GM23338 (cell line): Measurements from ENCODE around the gene PSMD12. TPM values are rescaled to one million over a fixed set of nuclear protein-coding genes. Genes with fewer than 3 reads are reported as not detected.

Experiments
- ATAC-seq: fragments of 200-7000 bp; cut with Tn5 transposase; 3 replicates; pipeline ENCODE4 v1.9.1; 2020
- DNase-seq: peaks from one replicate; pipeline ENCODE4 v3.0.0-alpha.2; 2015; ENCODE audit warnings: low spot score
- H2AFZ ChIP-seq: fragments of 200-600 bp; sonication (generic); 2 replicates; pipeline ENCODE4 v1.8.0; 2016; ENCODE audit warnings: antibody characterized with exemption, mild to moderate bottlenecking, moderate library complexity
- H3F3A ChIP-seq: fragments of 200-600 bp; sonication (generic); replicated peaks from 2 replicates; pipeline ENCODE4 v1.8.0; 2017; ENCODE audit warnings: antibody characterized with exemption, mixed run types, low read depth
- H3K27ac ChIP-seq: fragments of 200-600 bp; sonication (generic); 2 replicates; pipeline ENCODE4 v1.6.1; 2016; ENCODE audit warnings: low read depth
- H3K27me3 ChIP-seq: fragments of 200-600 bp; sonication (generic); 2 replicates; pipeline ENCODE4 v1.8.0; 2016; ENCODE audit warnings: mild to moderate bottlenecking, mixed run types, moderate library complexity; ENCODE audit not compliant: insufficient read depth
- H3K36me3 ChIP-seq: fragments of 200-600 bp; sonication (generic); 2 replicates; pipeline ENCODE4 v1.8.0; 2016; ENCODE audit warnings: mild to moderate bottlenecking; ENCODE audit not compliant: insufficient read depth
- H3K4me1 ChIP-seq: fragments of 200-600 bp; sonication (generic); 2 replicates; pipeline ENCODE4 v1.8.0; 2016; ENCODE audit warnings: mild to moderate bottlenecking, moderate library complexity; ENCODE audit not compliant: insufficient read depth
- H3K4me2 ChIP-seq: fragments of 200-600 bp; sonication (generic); 2 replicates; pipeline ENCODE4 v1.7.1; 2017; ENCODE audit warnings: mixed run types
- H3K4me3 ChIP-seq: fragments of 200-600 bp; sonication (generic); 2 replicates; pipeline ENCODE4 v1.6.1; 2016; ENCODE audit warnings: mixed run types
- H3K79me2 ChIP-seq: fragments of 200-600 bp; sonication (generic); replicated peaks from 2 replicates; pipeline ENCODE4 v1.8.0; 2017; ENCODE audit warnings: mild to moderate bottlenecking; ENCODE audit not compliant: insufficient read depth
- H3K9me2 ChIP-seq: fragments of 200-600 bp; sonication (generic); 2 replicates; pipeline ENCODE4 v1.8.0; 2017; ENCODE audit not compliant: insufficient read depth
- H4K20me1 ChIP-seq: fragments of 200-600 bp; sonication (generic); replicated peaks from 2 replicates; pipeline ENCODE4 v1.8.0; 2017; ENCODE audit warnings: mild to moderate bottlenecking; ENCODE audit not compliant: insufficient read depth
- H3K27ac Mint-ChIP-seq: 2 replicates; pipeline ENCODE4 v1.8.0; 2020; ENCODE audit warnings: inconsistent platforms, mild to moderate bottlenecking, moderate library complexity, mixed read lengths
- H3K27me3 Mint-ChIP-seq: 3 replicates; pipeline ENCODE4 v1.8.0; 2022; ENCODE audit warnings: low read depth, mild to moderate bottlenecking, moderate library complexity, mixed read lengths, inconsistent platforms; ENCODE audit not compliant: insufficient read depth, poor library complexity
- H3K36me3 Mint-ChIP-seq: 3 replicates; pipeline ENCODE4 v1.8.0; 2021; ENCODE audit warnings: low read depth, mild to moderate bottlenecking, inconsistent platforms, moderate library complexity, mixed read lengths
- H3K4me1 Mint-ChIP-seq: 3 replicates; pipeline ENCODE4 v1.8.0; 2020; ENCODE audit warnings: mild to moderate bottlenecking, inconsistent platforms, mixed read lengths
- H3K4me3 Mint-ChIP-seq: 3 replicates; pipeline ENCODE4 v1.8.0; 2021; ENCODE audit warnings: moderate library complexity, mild to moderate bottlenecking, inconsistent platforms, mixed read lengths
- H3K9me3 Mint-ChIP-seq: 3 replicates; pipeline ENCODE4 v1.8.0; 2020; ENCODE audit warnings: moderate library complexity, mild to moderate bottlenecking, inconsistent platforms, mixed read lengths
- CREB1 ChIP-seq: fragments of 250-450 bp; sonication (Bioruptor Pico); IDR thresholded peaks from 2 replicates; pipeline ENCODE4 v1.5.0; 2020; ENCODE audit warnings: low read depth, mild to moderate bottlenecking, moderate library complexity
- CTCF ChIP-seq, 2 experiments: fragments of 200-600 bp in 1 of 2; sonication (generic) in 1 of 2; conservative IDR thresholded peaks; 2 replicates each; pipeline versions ENCODE4 v1.5.1 to v1.6.1; 2016 to 2017; ENCODE audit warnings: antibody characterized with exemption in 2 of 2, low read depth in 2 of 2, mild to moderate bottlenecking in 2 of 2, moderate library complexity in 1 of 2
- EZH2 ChIP-seq: fragments of 200-600 bp; sonication (generic); IDR thresholded peaks from one replicate; pipeline ENCODE4 v1.8.0; 2017; ENCODE audit warnings: antibody characterized with exemption, mild to moderate bottlenecking, low read depth; ENCODE audit not compliant: unreplicated experiment
- EZH2phosphoT487 ChIP-seq: fragments of 200-600 bp; sonication (generic); IDR thresholded peaks from one replicate; pipeline ENCODE4 v1.8.1; 2018; ENCODE audit warnings: antibody characterized with exemption; ENCODE audit not compliant: unreplicated experiment
- JUNB ChIP-seq: IDR thresholded peaks from one replicate; pipeline ENCODE4 v1.6.1; 2016; ENCODE audit warnings: antibody characterized with exemption; ENCODE audit not compliant: unreplicated experiment
- NANOG ChIP-seq: IDR thresholded peaks from 2 replicates; pipeline ENCODE4 v1.6.1; 2016; ENCODE audit warnings: antibody characterized with exemption, borderline replicate concordance
- POLR2AphosphoS5 ChIP-seq: IDR thresholded peaks from 2 replicates; pipeline ENCODE4 v1.6.1; 2016; ENCODE audit warnings: antibody characterized with exemption, low read depth
- REST ChIP-seq: IDR thresholded peaks from one replicate; pipeline ENCODE4 v1.6.1; 2018; ENCODE audit warnings: antibody characterized with exemption; ENCODE audit not compliant: unreplicated experiment
- STAT1 ChIP-seq: IDR thresholded peaks from one replicate; pipeline ENCODE4 v1.6.1; 2016; ENCODE audit warnings: antibody characterized with exemption; ENCODE audit not compliant: unreplicated experiment
- ZNF114 ChIP-seq: fragments of 250-450 bp; sonication (Bioruptor Pico); IDR thresholded peaks from 2 replicates; pipeline ENCODE4 v1.5.0; 2020; ENCODE audit warnings: mild to moderate bottlenecking, moderate library complexity
- ZNF331 ChIP-seq: fragments of 250-450 bp; sonication (Bioruptor Pico); IDR thresholded peaks from 2 replicates; pipeline ENCODE4 v1.5.0; 2020; ENCODE audit warnings: low read depth, mild to moderate bottlenecking, moderate library complexity
- polyA plus RNA-seq: library from polyadenylated mRNA; unstranded; fragments of >200 nt; fragmentation: Nextera tagmentation; extraction: Ambion mirVana; gene quantifications from 2 replicates; pipeline ENCODE4 v1.2.1, GENCODE V29; 2016
- total RNA-seq: library from RNA; depleted of rRNA; stranded (reverse); fragments of >200 nt; shearing (Covaris generic); gene quantifications from 2 replicates; pipeline ENCODE4 v1.2.3, GENCODE V29; 2014
- TF ChIP-seq, protein P1 (sequence below): IDR thresholded peaks from 2 replicates; pipeline ENCODE4 v1.6.1; 2016; ENCODE audit warnings: antibody characterized with exemption
- TF ChIP-seq, protein P2 (sequence below): fragments of 250-450 bp; sonication (Bioruptor Pico); IDR thresholded peaks from 2 replicates; pipeline ENCODE4 v1.5.0; 2020; ENCODE audit warnings: mild to moderate bottlenecking, moderate library complexity

PSMD12 gene
- total and polyA plus RNA-seq, 2 experiments from 2014 or later = 73.7 to 146 TPM

DNA sequence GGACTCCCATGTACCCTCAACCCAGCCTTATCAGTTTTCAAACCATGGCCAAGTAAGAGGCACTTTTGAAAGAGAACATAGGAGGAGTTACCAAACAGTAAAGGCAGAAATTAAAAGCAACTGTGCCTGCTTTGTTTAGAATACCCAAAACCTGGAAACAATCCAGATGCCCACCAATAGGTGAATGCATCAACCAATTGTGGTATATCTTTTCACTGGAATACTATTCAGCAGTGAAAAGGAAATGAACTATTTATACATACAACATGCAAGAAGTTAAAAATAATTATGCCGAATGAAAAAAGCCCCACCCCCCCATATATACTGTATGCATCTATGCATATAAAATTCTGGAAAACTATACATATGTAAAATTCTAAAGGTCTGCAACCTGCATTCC lies 47.8 kb upstream of the PSMD12 start:
- no peak for TF ChIP-seq CTCF (conservative IDR thresholded peaks at IDR 0.05; ENCODE audit: low read depth in 2 of 2)
- TF ChIP-seq EZH2phosphoT487 = no peak
- TF ChIP-seq CREB1 (CRISPR knock-in tag) = no peak
- TF ChIP-seq REST = no peak
- no peak for TF ChIP-seq NANOG
- TF ChIP-seq, protein P1, sequence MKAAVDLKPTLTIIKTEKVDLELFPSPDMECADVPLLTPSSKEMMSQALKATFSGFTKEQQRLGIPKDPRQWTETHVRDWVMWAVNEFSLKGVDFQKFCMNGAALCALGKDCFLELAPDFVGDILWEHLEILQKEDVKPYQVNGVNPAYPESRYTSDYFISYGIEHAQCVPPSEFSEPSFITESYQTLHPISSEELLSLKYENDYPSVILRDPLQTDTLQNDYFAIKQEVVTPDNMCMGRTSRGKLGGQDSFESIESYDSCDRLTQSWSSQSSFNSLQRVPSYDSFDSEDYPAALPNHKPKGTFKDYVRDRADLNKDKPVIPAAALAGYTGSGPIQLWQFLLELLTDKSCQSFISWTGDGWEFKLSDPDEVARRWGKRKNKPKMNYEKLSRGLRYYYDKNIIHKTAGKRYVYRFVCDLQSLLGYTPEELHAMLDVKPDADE = no peak
- no peak for TF ChIP-seq ZNF114 (CRISPR knock-in tag)
- TF ChIP-seq JUNB = no peak
- no peak for TF ChIP-seq STAT1
- no peak for TF ChIP-seq POLR2AphosphoS5
- TF ChIP-seq EZH2 = no peak
- TF ChIP-seq, protein P2, sequence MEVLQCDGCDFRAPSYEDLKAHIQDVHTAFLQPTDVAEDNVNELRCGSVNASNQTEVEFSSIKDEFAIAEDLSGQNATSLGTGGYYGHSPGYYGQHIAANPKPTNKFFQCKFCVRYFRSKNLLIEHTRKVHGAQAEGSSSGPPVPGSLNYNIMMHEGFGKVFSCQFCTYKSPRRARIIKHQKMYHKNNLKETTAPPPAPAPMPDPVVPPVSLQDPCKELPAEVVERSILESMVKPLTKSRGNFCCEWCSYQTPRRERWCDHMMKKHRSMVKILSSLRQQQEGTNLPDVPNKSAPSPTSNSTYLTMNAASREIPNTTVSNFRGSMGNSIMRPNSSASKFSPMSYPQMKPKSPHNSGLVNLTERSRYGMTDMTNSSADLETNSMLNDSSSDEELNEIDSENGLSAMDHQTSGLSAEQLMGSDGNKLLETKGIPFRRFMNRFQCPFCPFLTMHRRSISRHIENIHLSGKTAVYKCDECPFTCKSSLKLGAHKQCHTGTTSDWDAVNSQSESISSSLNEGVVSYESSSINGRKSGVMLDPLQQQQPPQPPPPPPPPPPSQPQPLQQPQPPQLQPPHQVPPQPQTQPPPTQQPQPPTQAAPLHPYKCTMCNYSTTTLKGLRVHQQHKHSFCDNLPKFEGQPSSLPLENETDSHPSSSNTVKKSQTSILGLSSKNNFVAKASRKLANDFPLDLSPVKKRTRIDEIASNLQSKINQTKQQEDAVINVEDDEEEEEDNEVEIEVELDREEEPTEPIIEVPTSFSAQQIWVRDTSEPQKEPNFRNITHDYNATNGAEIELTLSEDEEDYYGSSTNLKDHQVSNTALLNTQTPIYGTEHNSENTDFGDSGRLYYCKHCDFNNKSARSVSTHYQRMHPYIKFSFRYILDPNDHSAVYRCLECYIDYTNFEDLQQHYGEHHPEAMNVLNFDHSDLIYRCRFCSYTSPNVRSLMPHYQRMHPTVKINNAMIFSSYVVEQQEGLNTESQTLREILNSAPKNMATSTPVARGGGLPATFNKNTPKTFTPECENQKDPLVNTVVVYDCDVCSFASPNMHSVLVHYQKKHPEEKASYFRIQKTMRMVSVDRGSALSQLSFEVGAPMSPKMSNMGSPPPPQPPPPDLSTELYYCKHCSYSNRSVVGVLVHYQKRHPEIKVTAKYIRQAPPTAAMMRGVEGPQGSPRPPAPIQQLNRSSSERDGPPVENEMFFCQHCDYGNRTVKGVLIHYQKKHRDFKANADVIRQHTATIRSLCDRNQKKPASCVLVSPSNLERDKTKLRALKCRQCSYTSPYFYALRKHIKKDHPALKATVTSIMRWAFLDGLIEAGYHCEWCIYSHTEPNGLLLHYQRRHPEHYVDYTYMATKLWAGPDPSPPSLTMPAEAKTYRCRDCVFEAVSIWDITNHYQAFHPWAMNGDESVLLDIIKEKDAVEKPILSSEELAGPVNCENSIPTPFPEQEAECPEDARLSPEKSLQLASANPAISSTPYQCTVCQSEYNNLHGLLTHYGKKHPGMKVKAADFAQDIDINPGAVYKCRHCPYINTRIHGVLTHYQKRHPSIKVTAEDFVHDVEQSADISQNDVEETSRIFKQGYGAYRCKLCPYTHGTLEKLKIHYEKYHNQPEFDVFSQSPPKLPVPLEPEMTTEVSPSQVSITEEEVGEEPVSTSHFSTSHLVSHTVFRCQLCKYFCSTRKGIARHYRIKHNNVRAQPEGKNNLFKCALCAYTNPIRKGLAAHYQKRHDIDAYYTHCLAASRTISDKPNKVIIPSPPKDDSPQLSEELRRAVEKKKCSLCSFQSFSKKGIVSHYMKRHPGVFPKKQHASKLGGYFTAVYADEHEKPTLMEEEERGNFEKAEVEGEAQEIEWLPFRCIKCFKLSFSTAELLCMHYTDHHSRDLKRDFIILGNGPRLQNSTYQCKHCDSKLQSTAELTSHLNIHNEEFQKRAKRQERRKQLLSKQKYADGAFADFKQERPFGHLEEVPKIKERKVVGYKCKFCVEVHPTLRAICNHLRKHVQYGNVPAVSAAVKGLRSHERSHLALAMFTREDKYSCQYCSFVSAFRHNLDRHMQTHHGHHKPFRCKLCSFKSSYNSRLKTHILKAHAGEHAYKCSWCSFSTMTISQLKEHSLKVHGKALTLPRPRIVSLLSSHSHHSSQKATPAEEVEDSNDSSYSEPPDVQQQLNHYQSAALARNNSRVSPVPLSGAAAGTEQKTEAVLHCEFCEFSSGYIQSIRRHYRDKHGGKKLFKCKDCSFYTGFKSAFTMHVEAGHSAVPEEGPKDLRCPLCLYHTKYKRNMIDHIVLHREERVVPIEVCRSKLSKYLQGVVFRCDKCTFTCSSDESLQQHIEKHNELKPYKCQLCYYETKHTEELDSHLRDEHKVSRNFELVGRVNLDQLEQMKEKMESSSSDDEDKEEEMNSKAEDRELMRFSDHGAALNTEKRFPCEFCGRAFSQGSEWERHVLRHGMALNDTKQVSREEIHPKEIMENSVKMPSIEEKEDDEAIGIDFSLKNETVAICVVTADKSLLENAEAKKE (CRISPR knock-in tag) = no peak
- no peak for TF ChIP-seq ZNF331 (CRISPR knock-in tag)
- Histone ChIP-seq H3K9me2 (peaks cover 5% of the 10 kb centered on the region; the same call in 1 of the 2 replicates), H3K27ac (no peak overlapping the region), H4K20me1 (peaks cover 34% of the 10 kb centered on the region), H3K4me3 (no peak overlapping the region), H3K4me1 (peaks cover 3% of the 10 kb centered on the region; the same call in 1 of the 2 replicates), H3F3A (no peaks in the 10 kb centered on the region), H3K36me3 (peaks cover 6% of the 10 kb centered on the region), H3K27me3 (no peaks in the 10 kb centered on the region), H2AFZ (no peak overlapping the region), H3K4me2 (no peak overlapping the region), H3K79me2 (peaks cover 97% of the 10 kb centered on the region)
- Mint-ChIP-seq H3K27me3 (peaks cover 4% of the 10 kb centered on the region), H3K4me3 (no peak overlapping the region), H3K36me3 (peaks cover 21% of the 10 kb centered on the region; the same call in 2 of the 3 replicates), H3K9me3 (peaks cover 17% of the 10 kb centered on the region), H3K27ac (no peak overlapping the region), H3K4me1 (peaks cover 3% of the 10 kb centered on the region; the same call in 1 of the 3 replicates)
- DNase-seq (no peak), ATAC-seq (no peak)
